ENCODE data around the gene FGD4.

Gene FGD4

GRCh38 chr12:32693036-32693435 is 293.7 kb downstream of the FGD4 start:
- no peak for DNase-seq

Measured in NCI-H1092 (cell line).